GM19043 (cell line): ENCODE data around the gene TENM3.

ENCODE experiments used
- ATAC-seq: cut with Tn5 transposase; IDR thresholded peaks from one replicate; pipeline ENCODE4 v1.9.1; 2021; ENCODE audit warnings: low read depth; ENCODE audit not compliant: unreplicated experiment

TENM3 gene

GRCh38 chr4:182432819-182433218, 189.6 kb downstream of the TENM3 start:
- no peak for ATAC-seq

- ATAC-seq: no peak
Measured at GRCh38 chr4:182434720-182435119, 191.5 kb downstream of the TENM3 start.

GRCh38 chr4:182435401-182435800, 192.2 kb downstream of the TENM3 start:
- ATAC-seq: no peak

- ATAC-seq: no peak
Measured at GRCh38 chr4:182443070-182443469, 199.9 kb downstream of the TENM3 start.

GRCh38 chr4:182447767-182448280, 204.6 kb downstream of the TENM3 start:
- ATAC-seq: no peak

- peak; percentile 72 for ATAC-seq
Measured at GRCh38 chr4:182448281-182449151, 205.3 kb downstream of the TENM3 start.

GRCh38 chr4:182449186-182449929, 206.2 kb downstream of the TENM3 start:
- ATAC-seq: no peak

GRCh38 chr4:182449930-182450439, 206.8 kb downstream of the TENM3 start:
- ATAC-seq: no peak

- ATAC-seq: no peak
Measured at GRCh38 chr4:182451441-182451840, 208.2 kb downstream of the TENM3 start.

- ATAC-seq: no peak
Measured at GRCh38 chr4:182453830-182454229, 210.6 kb downstream of the TENM3 start.

- ATAC-seq: no peak
Measured at GRCh38 chr4:182454440-182455013, 211.3 kb downstream of the TENM3 start.

GRCh38 chr4:182465114-182465513, 221.9 kb downstream of the TENM3 start:
- no peak for ATAC-seq

GRCh38 chr4:182465979-182466378, 222.8 kb downstream of the TENM3 start:
- no peak for ATAC-seq

GRCh38 chr4:182470215-182470614, 227.0 kb downstream of the TENM3 start:
- no peak for ATAC-seq

GRCh38 chr4:182475539-182475938, 232.3 kb downstream of the TENM3 start:
- no peak for ATAC-seq

GRCh38 chr4:182478475-182478874, 235.3 kb downstream of the TENM3 start:
- ATAC-seq: peak; percentile 73

- ATAC-seq: no peak
Measured at GRCh38 chr4:182483685-182484084, 240.5 kb downstream of the TENM3 start.

- ATAC-seq: no peak
Measured at GRCh38 chr4:182486881-182487280, 243.7 kb downstream of the TENM3 start.

- ATAC-seq: no peak
Measured at GRCh38 chr4:182488896-182489295, 245.7 kb downstream of the TENM3 start.

GRCh38 chr4:182489607-182490006, 246.4 kb downstream of the TENM3 start:
- no peak for ATAC-seq

GRCh38 chr4:182491719-182492118, 248.5 kb downstream of the TENM3 start:
- ATAC-seq: no peak
